Measurements from ENCODE around the gene BTF3L4.
A peak's percentile ranks its signal among the peaks of the same experiment; 100 is the strongest.
"Not testable (repeated sequence)": the region's sequence is repeated elsewhere in the genome, so short reads cannot be mapped to it uniquely, and the experiment has no call there.

Gene BTF3L4

GRCh38 chr1:52026278-52026677 is 29.8 kb upstream of the BTF3L4 start:
- H3K79me1 ChIP-seq (ENCODE audit: low read length): no peaks in the 10 kb centered on the region

GRCh38 chr1:52028328-52028727 is 27.8 kb upstream of the BTF3L4 start:
- Histone ChIP-seq H3K23ac (ENCODE audit: low read length) (no peak overlapping the region), H2BK120ac (ENCODE audit: insufficient read depth, low read length, poor library complexity) (no peak overlapping the region), H2BK12ac (ENCODE audit: low read length) (no peak overlapping the region), H3K9ac (ENCODE audit: low read length) (no peak overlapping the region), H3K4me1 (ENCODE audit: control insufficient read depth in 1 of 2, insufficient read depth in 2 of 2, low read length in 2 of 2) (peaks cover 5 to 7% of the 10 kb centered on the region in 2 experiments), H3K18ac (ENCODE audit: low read length) (no peak overlapping the region), H3K27ac (ENCODE audit: low read depth, low read length) (no peak overlapping the region), H4K12ac (ENCODE audit: low read depth, low read length) (no peak overlapping the region), H3K79me1 (ENCODE audit: low read length) (peaks cover 2% of the 10 kb centered on the region), H3K4ac (ENCODE audit: low read depth, low read length) (no peak overlapping the region), H3K14ac (ENCODE audit: low read length) (no peak overlapping the region), H3K36me3 (ENCODE audit: control insufficient read depth in 1 of 2, insufficient read depth in 2 of 2, low read length in 2 of 2) (peaks cover 5 to 10% of the 10 kb centered on the region in 2 experiments), H3K79me2 (ENCODE audit: control insufficient read depth, insufficient read depth, low read length, poor library complexity) (peaks cover 4% of the 10 kb centered on the region), H3K4me2 (ENCODE audit: low read length) (no peak overlapping the region), H3K4me3 (ENCODE audit: low read depth, low read length) (no peak overlapping the region), H2BK5ac (ENCODE audit: low read depth, low read length, poor library complexity) (no peak overlapping the region), H4K91ac (ENCODE audit: low read depth, low read length) (no peak overlapping the region), H3K27me3 (ENCODE audit: insufficient read depth, low read length) (no peaks in the 10 kb centered on the region), H2AK5ac (ENCODE audit: low read length) (no peak overlapping the region), H4K8ac (ENCODE audit: low read depth, low read length) (no peak overlapping the region), H2AFZ (ENCODE audit: insufficient read depth, low read length, poor library complexity) (no peak overlapping the region), H3K9me3 (ENCODE audit: insufficient read depth, low read depth, low read length) (no peaks in the 10 kb centered on the region)
- WGBS (ENCODE audit: extremely low coverage, insufficient coverage, insufficient read length): 100% methylated on average over 1 of the region's 1 CpG
- DNase-seq: no peak

More at GRCh38 chr1:52026278-52026677, 29.8 kb upstream of the BTF3L4 start:
- H2AFZ ChIP-seq (ENCODE audit: insufficient read depth, low read length, poor library complexity): no peak overlapping the region
- H3K9ac ChIP-seq (ENCODE audit: low read length): no peak overlapping the region
- no peak for DNase-seq
- no peak overlapping the region for H3K4ac ChIP-seq (ENCODE audit: low read depth, low read length)
- no CpG with 5 or more reads among the region's 2 CpGs for WGBS (ENCODE audit: extremely low coverage, insufficient coverage, insufficient read length)
- no peaks in the 10 kb centered on the region for H3K79me2 ChIP-seq (ENCODE audit: control insufficient read depth, insufficient read depth, low read length, poor library complexity)
- no peak overlapping the region for H2BK5ac ChIP-seq (ENCODE audit: low read depth, low read length, poor library complexity)
- H4K91ac ChIP-seq (ENCODE audit: low read depth, low read length): no peak overlapping the region
- no peak overlapping the region for H4K8ac ChIP-seq (ENCODE audit: low read depth, low read length)
- H3K4me1 ChIP-seq (ENCODE audit: control insufficient read depth in 1 of 2, insufficient read depth in 2 of 2, low read length in 2 of 2): no peaks in the 10 kb centered on the region
- peaks cover 8 to 14% of the 10 kb centered on the region in 2 experiments for H3K36me3 ChIP-seq (ENCODE audit: control insufficient read depth in 1 of 2, insufficient read depth in 2 of 2, low read length in 2 of 2)
- H2BK12ac ChIP-seq (ENCODE audit: low read length): no peak overlapping the region
- H3K27ac ChIP-seq (ENCODE audit: low read depth, low read length): no peak overlapping the region
- no peak overlapping the region for H3K23ac ChIP-seq (ENCODE audit: low read length)
- no peak overlapping the region for H2BK120ac ChIP-seq (ENCODE audit: insufficient read depth, low read length, poor library complexity)
- no peak overlapping the region for H4K12ac ChIP-seq (ENCODE audit: low read depth, low read length)
- no peak overlapping the region for H3K4me2 ChIP-seq (ENCODE audit: low read length)
- no peak overlapping the region for H3K18ac ChIP-seq (ENCODE audit: low read length)
- H3K4me3 ChIP-seq (ENCODE audit: low read depth, low read length): no peak overlapping the region
- H2AK5ac ChIP-seq (ENCODE audit: low read length): no peak overlapping the region
- H3K9me3 ChIP-seq (ENCODE audit: insufficient read depth, low read depth, low read length): no peaks in the 10 kb centered on the region
- no peaks in the 10 kb centered on the region for H3K27me3 ChIP-seq (ENCODE audit: insufficient read depth, low read length)
- no peak overlapping the region for H3K14ac ChIP-seq (ENCODE audit: low read length)

- not testable (repeated sequence) for H4K8ac ChIP-seq (ENCODE audit: low read depth, low read length); H2AK5ac ChIP-seq (ENCODE audit: low read length); H3K4me3 ChIP-seq (ENCODE audit: low read depth, low read length); H3K4ac ChIP-seq (ENCODE audit: low read depth, low read length); H4K12ac ChIP-seq (ENCODE audit: low read depth, low read length); H3K23ac ChIP-seq (ENCODE audit: low read length); H3K9ac ChIP-seq (ENCODE audit: low read length); H3K4me2 ChIP-seq (ENCODE audit: low read length); H4K91ac ChIP-seq (ENCODE audit: low read depth, low read length); H2BK5ac ChIP-seq (ENCODE audit: low read depth, low read length, poor library complexity); H3K79me1 ChIP-seq (ENCODE audit: low read length); H2AFZ ChIP-seq (ENCODE audit: insufficient read depth, low read length, poor library complexity); H3K27me3 ChIP-seq (ENCODE audit: insufficient read depth, low read length); H3K36me3 ChIP-seq (ENCODE audit: control insufficient read depth in 1 of 2, insufficient read depth in 2 of 2, low read length in 2 of 2); H3K9me3 ChIP-seq (ENCODE audit: insufficient read depth, low read depth, low read length); DNase-seq; H2BK12ac ChIP-seq (ENCODE audit: low read length); H3K79me2 ChIP-seq (ENCODE audit: control insufficient read depth, insufficient read depth, low read length, poor library complexity); H3K18ac ChIP-seq (ENCODE audit: low read length); H3K14ac ChIP-seq (ENCODE audit: low read length); H3K27ac ChIP-seq (ENCODE audit: low read depth, low read length); H2BK120ac ChIP-seq (ENCODE audit: insufficient read depth, low read length, poor library complexity); H3K4me1 ChIP-seq (ENCODE audit: control insufficient read depth in 1 of 2, insufficient read depth in 2 of 2, low read length in 2 of 2)
- WGBS (ENCODE audit: extremely low coverage, insufficient coverage, insufficient read length): no CpG with 5 or more reads among the region's 5 CpGs
Measured at GRCh38 chr1:52028839-52029238, 27.3 kb upstream of the BTF3L4 start.

- no peak overlapping the region for H3K23ac ChIP-seq (ENCODE audit: low read length)
- H2BK120ac ChIP-seq (ENCODE audit: insufficient read depth, low read length, poor library complexity): no peak overlapping the region
- peak overlapping the region; percentile 93 for H3K4me3 ChIP-seq (ENCODE audit: low read depth, low read length)
- no peak overlapping the region for H2BK12ac ChIP-seq (ENCODE audit: low read length)
- H4K91ac ChIP-seq (ENCODE audit: low read depth, low read length): no peak overlapping the region
- H3K36me3 ChIP-seq (ENCODE audit: control insufficient read depth in 1 of 2, insufficient read depth in 2 of 2, low read length in 2 of 2): peaks cover 0 to 2% of the 10 kb centered on the region in 2 experiments
- no peak overlapping the region for H3K14ac ChIP-seq (ENCODE audit: low read length)
- no peak overlapping the region for H2AFZ ChIP-seq (ENCODE audit: insufficient read depth, low read length, poor library complexity)
- H3K9me3 ChIP-seq (ENCODE audit: insufficient read depth, low read depth, low read length): no peaks in the 10 kb centered on the region
- H3K18ac ChIP-seq (ENCODE audit: low read length): no peak overlapping the region
- no peak overlapping the region for H3K27ac ChIP-seq (ENCODE audit: low read depth, low read length)
- H2AK5ac ChIP-seq (ENCODE audit: low read length): no peak overlapping the region
- H4K8ac ChIP-seq (ENCODE audit: low read depth, low read length): peak overlapping the region; percentile 37
- no peak overlapping the region for H4K12ac ChIP-seq (ENCODE audit: low read depth, low read length)
- no CpG with 5 or more reads among the region's 5 CpGs for WGBS (ENCODE audit: extremely low coverage, insufficient coverage, insufficient read length)
- H3K4me2 ChIP-seq (ENCODE audit: low read length): peak overlapping the region; percentile 82
- no peak for DNase-seq
- H3K27me3 ChIP-seq (ENCODE audit: insufficient read depth, low read length): no peaks in the 10 kb centered on the region
- H3K4ac ChIP-seq (ENCODE audit: low read depth, low read length): peak overlapping the region; percentile 34
- H3K79me1 ChIP-seq (ENCODE audit: low read length): peaks cover 4% of the 10 kb centered on the region
- no peak overlapping the region for H2BK5ac ChIP-seq (ENCODE audit: low read depth, low read length, poor library complexity)
- peaks cover 5 to 7% of the 10 kb centered on the region in 2 experiments for H3K4me1 ChIP-seq (ENCODE audit: control insufficient read depth in 1 of 2, insufficient read depth in 2 of 2, low read length in 2 of 2)
- peak overlapping the region; percentile 14 for H3K9ac ChIP-seq (ENCODE audit: low read length)
- H3K79me2 ChIP-seq (ENCODE audit: control insufficient read depth, insufficient read depth, low read length, poor library complexity): peaks cover 6% of the 10 kb centered on the region
Measured at GRCh38 chr1:52032124-52032784, 23.8 kb upstream of the BTF3L4 start.

Measured in trophoblast cell (in vitro differentiated cells and primary cell).